ENCODE results near the gene DTWD2.
"Not testable (repeated sequence)": the region's sequence is repeated elsewhere in the genome, so short reads cannot be mapped to it uniquely, and the experiment has no call there.

DTWD2 gene

DNA sequence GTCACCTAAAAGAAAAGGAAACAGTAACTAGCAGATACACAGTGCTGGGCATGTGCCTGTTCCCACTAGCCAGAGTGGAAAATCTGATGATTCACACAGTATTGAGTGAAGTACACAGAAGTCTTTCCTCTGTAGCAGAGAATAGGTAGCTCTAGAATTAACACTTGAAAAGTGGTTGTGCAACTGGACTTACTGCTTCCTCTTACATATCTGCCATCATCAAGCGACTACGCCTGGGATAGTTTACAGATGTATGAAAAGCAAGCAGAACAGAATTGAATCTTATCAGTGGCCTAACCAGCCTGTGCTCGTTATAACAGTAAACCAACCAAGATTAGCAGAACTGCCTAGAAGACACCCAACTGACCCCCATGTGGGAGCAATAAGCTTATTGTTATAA, 130.6 kb downstream of the DTWD2 start:
- DNase-seq, result no peak

DNA sequence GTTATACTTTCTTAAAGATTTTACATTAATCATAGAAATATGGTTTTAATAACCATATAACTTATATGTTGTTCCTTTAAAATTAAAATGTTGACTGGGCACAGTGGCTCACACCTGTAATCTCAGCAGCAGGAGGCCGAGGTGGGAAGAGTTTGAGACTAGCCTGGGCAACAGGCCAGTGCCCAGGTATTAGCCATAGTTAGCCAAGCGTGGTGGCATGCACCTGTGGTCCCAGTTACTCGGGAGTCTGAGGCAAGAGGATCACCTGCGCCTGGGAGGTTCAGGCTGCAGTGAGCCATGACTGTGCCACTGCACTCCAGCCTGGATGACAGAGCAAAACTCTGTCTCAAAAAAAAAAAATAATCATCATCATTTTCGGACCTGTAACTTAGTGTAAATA, 133.5 kb downstream of the DTWD2 start:
- DNase-seq, result no peak

DNA sequence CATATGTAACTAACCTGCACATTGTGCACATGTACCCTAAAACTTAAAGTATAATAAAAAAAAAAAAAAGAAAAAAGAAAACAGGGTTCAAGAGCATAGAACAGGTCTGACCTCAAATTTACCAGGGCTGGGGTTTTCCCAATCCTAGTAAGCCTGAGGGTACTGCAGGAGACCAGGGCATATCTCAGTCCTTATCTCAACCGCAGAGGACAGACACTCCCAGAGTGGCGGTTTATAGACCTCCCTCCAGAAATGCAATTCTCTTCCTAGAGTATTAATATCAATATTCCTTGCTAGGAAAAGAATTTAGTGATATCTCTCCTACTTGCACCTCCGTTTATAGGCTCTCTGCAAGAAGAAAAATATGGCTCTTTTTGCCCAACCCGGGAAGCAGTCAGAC, 136.6 kb downstream of the DTWD2 start:
- not testable (repeated sequence) for DNase-seq

DNA sequence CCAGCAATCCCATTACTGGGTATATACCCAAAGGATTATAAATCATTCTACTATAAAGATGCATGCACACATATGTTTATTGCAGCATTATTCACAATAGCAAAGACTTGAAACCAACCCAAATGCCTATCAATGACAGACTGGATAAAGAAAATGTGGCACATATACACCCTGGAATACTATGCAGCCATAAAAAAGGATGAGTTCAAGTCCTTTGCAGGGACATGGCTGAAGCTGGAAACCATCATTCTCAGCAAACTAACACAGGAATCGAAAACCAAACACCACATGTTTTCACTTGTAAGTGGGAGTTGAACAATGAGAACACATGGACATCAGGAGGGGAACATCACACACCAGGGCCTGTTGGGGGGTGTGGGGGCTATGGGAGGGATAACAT, 138.8 kb downstream of the DTWD2 start:
- DNase-seq, result not testable (repeated sequence)

DNA sequence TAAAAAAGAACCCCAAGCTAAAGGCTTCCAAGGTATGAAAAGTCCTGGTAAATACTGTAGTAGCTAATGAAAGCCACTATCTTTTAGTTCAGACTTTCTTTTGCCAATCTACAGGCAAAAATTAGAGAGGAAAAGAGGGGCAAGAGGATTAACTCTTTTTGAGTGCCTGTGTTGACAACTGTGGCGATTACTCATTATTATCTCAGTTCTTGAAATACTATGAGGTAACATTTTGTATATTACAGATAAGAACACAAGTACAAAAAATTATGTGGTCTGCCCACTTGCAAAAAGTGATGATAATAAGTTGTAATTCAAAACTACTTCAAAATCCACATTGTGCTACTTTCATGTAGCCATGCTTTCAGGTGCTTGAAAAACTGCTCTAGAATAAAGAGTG, 144.0 kb downstream of the DTWD2 start:
- DNase-seq, result no peak

DNA sequence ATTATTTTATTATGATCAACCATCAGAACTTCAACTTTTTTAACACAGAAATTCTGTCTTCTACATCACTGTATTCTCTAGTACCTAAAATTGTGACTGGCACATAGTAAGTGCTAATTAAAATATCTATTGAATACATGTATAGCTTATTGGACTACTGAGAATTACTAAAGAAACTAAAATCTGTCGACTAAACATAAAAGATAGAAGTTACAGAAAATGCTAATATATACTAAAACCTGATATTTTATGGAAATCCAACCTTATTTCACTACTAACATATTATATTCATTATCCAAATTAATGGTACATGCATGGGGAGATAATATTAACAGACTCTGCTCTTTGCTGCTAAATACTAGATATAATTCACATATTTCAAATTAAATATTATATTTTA, 153.6 kb downstream of the DTWD2 start:
- DNase-seq, result no peak

DNA sequence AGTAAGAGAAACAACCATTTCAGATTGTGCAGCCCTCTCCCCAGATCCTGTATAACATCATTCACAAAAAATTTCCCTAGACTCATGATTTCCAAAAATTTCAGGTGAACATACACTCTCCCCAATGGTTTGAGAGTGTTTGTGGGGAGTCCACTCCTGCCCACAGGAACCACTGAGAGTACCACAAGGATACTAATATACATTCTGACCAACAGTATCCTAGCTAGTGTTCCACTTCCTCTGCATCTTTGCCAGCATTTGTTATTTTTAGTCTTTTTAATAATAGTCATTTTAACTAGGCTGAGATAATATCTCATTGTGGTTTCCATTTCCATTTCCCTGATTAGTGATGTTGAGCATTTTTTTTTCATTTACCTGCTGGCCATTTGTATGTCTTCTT, 155.4 kb downstream of the DTWD2 start:
- DNase-seq, result no peak

DNA sequence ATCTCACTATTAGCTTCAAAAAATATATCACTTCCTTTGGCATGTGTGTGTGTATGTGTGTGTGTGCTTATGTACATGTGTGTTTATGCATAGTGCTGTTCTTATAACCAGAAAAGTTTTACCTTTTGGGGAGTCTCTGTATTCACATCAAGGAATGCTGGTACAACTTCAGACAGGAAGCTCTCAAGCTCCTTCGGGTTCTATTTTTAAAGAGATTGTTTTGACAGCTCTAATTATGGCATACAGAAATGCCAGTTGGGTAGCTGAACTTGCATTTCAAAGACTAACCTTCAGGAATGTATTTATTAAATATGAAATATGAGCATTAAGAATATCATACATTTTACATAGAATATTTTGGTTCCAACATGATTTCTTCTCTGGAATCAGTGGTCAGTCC, 163.1 kb downstream of the DTWD2 start:
- no peak for DNase-seq

DNA sequence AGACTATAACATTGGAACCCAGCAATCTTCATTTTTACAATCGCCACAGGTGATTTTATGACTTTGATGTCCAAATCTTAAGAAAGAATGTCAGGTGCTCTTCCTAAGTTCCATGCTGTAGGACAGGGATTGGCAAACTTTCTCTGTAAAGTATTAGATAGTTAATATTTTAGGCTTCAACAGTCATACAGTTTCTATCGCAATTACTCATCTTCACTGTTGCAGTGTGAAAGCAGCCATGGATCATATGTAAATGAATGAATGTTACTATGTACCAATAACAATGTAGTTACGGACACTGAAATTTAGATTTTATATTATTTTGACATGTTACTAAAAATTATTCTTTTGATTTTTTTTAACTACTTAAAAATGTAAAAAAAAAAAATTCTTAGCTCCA, 169.7 kb downstream of the DTWD2 start:
- DNase-seq, result no peak

DNA sequence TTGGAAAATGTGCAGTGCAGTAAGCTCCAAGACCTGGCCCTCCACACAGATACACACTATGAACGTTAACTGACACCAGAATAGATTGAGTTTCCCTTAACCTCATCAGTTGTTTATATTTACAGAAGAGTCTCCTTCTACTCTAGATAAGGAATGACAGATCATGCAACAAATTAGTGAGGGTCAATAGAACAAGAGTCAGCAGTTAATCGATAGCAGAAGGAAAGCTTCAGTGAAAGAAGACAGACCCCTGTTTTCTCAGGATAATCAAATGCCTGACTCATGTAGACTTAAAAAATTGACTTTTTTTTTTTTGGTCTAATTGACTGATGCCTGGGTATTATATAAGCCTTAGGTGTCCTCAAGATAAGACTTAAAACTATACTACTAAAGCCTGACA, 179.9 kb downstream of the DTWD2 start:
- no peak for DNase-seq

DNA sequence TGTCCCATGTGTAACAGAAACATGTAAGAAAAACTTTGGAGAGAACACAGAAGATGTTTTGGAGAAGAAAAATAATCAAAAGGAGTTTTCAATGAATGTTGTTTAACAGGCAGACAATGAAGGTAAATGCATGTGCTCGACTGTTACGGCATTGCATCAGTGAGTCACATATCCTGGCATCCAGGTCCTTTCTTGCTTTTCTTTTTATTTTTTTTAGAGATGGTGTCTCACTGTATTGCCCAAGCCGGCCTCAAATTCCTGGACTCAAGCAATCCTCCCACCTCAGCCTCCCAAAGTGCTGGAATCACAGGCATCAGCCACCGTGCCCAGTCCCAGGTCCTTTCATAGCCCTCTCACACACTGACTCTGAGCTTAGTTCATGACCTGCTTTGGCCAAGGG, 181.8 kb downstream of the DTWD2 start:
- no peak for DNase-seq

DNA sequence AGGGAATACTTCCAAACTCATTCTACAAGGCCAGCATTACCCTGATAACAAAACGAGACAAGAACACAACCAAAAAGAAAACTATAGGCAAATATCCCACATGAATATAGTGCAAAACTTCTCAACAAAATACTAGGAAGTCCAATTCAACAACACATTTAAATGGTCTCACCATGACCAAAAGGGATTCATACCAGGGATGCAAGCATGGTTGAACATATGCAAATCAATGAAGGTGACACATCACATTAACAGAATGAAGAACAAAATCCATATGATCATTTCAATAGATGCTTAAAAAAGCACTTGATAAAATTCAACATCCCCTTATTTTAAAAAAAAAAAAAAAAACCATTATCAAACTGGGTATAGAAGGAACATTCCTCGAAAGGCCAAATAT, 186.0 kb downstream of the DTWD2 start:
- DNase-seq, result no peak

DNA sequence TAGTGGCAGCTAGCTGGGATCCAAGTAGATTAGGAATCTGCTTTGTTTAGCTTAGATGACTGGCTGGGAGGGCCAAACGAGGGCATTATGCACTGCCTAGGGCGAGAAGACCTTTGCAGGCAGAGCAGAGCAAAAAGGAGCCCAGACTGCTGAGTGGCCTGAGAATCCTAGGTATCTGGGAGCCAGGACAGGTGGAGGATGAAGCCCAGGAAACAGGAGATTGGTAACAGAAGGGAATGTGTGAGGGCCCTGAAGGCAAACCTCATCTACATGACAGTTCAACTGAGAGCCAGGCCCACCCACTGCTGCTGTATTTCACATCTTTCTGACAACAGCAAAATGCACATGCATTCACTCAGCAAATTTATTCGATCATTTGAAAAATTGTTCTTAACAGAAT, 192.3 kb downstream of the DTWD2 start:
- no peak for DNase-seq

DNA sequence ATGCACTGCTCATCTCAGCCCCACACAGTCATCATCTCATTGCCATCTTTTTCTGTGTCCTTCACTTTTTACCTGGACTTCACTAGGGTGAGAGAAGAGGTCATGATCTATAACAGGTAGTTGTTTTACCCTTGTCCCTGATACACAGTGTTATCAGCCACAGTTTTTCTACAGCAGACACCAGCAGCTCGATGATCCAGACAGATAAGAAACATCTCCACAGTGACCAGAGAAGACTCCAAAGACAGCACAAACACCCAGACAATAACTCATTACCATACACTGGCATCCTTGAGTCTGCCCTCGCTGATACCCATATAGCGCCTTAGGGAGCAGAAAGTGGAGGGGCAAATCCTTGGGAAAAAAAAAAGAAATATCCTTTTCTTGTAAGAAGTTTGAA, 194.1 kb downstream of the DTWD2 start:
- no peak for DNase-seq

DNA sequence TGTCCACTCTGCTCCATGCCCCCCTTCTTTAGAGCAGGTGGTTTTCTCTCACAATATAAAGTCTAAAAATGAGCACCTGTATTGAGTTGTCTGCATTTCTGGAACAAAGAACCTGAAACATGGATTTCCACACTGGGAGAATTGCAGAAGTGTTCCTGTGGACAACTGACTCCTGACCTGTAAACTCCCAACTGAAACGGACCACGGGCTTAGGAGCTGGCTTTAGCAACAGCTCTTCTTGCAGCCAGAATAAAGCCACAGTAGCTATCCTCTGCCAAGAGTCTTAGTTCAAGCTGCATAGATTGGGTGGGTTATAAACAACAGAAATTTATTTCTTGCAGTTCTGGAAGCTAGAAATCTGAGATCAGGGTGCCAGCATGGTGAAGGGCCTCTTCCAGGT, 194.7 kb downstream of the DTWD2 start:
- no peak for DNase-seq

DNA sequence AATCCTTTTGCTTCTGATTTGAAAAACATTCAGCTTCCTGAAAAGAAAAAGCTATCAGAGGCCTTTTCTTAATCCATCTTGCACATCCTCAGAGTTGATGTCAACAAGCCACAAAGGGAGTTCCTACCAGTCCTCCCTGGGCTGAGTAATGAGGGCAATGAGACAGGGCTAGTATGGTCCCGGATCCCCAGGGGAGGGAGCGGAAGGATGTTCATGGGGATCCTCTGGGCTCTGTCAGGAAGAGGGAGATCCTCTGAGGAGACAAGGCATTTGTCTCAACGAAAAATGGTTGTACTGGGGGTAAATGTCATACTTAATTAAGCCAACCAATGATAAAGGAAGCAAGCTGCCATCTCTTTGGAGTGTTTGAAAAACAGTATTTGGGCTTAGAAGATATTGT, 195.3 kb downstream of the DTWD2 start:
- DNase-seq, result no peak

DNA sequence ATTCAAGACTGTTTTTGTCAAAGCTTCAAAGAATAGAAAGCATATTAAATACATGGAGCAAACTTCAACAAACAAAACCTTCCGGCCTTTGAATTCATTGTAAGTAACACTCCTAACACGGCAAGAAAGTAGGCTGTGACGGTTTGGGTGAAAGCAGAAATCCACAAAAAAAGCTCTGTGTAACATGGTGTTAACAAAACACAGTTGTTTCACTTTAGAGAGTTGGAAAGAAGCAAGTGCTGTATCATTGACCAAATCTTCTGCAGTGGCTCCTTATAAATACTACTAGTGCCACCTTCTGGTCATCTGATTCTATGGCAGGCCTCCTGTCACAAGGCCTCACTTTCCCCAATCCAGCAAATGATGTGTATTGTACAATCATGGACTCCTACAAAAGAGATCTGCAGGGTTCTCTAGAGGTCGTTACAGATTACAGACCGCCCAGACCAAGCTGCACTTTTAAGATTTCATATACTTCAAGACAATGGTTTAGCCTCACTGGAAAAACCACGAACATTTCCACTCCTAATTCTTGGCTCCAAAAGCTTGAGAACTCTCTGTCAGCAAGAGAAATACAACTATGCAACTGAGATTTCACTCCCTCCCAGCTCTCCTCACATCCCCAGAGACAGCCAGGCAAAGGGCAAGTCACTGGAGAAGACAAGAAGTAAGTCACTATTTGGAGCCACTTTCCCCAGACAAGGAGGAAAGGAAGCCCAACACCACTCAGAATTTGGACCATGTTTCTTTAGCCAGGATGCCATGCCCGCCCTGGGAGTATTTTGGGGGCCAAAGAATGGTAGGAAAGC, 196.2 kb downstream of the DTWD2 start:
- DNase-seq, result no peak

DNA sequence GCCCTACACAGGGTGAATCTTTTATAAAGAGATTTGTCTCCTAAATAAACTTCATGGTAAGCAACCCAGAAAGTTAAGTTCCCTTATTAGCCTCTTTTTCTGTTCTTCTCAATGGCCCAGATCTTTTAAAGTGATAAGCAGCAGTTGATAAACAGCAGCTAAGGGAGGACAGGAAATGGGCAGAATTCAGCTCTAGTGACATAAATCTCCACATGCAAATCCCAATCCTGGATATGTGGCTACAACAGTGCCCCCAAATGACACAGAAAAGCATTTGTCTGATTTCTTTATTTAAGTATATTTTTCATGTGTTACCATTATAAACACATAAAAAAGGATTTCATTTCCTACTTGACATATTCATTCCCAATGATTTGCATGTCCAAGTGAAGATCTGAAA, 199.0 kb downstream of the DTWD2 start:
- DNase-seq, result no peak

DNA sequence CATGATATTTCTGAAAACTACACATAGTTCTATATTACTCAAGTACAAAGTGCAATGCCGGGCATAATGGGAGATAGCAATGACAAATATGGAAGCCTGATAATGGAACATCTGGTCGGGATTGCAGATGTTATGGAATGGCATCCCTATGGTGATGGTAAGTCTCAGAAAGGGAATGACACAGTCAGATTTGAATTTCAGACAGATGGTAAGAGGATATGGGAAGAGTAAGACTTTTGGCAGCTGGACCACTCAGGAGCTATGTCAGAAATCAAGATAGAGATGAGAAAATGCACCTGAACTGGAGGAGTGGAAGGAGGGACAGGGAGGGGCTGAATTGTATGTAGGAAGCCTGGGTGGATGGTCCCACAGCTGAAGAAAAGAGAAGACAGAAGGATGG, 200.0 kb downstream of the DTWD2 start:
- no peak for DNase-seq
